Stimulated activated CD4-positive, alpha-beta T cell treated with anti-CD3 and anti-CD28 coated beads, Interleukin-2, amount 100 ng/mL, for 4 hours (primary cell): Measurements from ENCODE around the gene CA14.
A peak's percentile ranks its signal among the peaks of the same experiment; 100 is the strongest.
"Not testable (repeated sequence)": the region's sequence is repeated elsewhere in the genome, so short reads cannot be mapped to it uniquely, and the experiment has no call there.

Source experiments
- DNase-seq: peaks from one replicate; pipeline ENCODE4 v3.0.0-alpha.2; 2020; ENCODE audit warnings: low read depth

Gene CA14

GRCh38 chr1:150235852-150236613, 21.5 kb upstream of the CA14 start, which contains the start of gene ANP32E:
ANP32E (minus strand) TSS chr1:150236112; CDS start chr1:150235786, 326 bp downstream.
- peak; percentile 88 for DNase-seq

DNA sequence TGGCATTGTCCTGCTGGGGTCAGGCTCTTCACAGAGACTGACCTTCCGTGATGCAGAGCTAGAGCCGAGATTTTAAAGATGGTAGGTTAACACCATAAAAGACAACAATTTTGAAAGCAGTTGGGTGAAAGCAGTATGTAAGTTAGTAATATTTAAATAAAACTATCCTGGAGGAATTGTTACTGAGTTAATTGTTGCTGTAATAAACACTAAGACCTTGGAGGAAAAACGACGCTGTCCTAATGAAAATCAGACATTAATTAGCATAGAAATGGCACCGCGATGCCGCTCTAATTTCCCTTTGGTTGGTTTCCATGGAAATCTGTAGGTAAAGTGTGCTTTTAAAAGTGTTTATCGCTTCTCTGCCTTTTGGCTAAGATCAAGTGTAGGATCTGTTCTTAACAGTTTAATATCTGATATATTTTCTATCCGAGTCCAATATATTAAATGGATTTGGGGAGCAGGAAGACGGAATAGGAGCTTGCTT, 20.9 kb upstream of the CA14 start:
- DNase-seq: no peak

DNA sequence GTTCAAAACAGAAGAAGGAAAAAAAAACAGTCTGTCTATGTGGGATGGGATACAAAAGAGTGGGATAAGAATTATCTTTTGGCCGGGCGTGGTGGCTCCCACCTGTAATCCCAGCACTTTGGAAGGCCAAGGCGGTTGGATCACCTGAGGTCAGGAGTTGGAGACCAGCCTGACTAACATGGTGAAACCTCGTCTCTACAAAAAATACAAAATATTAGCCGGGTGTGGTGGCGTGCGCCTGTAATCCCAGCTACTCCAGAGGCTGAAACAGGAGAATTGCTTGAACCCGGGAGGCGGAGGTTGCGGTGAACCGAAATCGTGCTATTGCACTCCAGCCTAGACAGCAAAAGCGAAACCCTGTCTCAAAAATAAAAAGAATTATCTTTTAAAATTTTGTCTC, 20.4 kb upstream of the CA14 start:
- not testable (repeated sequence) for DNase-seq

DNA sequence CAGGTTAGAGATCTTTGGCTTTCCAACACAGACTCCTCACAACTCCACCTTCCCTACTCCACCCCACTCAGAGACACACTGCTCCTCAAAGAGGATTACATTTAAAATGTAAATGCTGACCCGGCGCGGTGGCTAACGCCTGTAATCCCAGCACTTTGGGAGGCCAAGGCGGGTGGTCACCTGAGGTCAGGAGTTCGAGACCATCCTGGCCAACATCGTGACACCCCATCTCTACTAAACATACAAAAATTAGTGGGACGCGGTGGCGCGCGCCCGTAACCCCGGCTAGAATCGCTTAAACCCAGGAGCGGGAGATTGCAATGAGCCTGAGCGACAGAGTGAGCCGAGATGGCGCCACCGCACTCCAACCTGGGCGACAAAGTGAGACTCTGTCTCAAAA, 19.8 kb upstream of the CA14 start:
- no peak for DNase-seq

GRCh38 chr1:150243003-150243402, 14.6 kb upstream of the CA14 start:
- DNase-seq: no peak

- no peak for DNase-seq
Observed at GRCh38 chr1:150249936-150250335, 7.6 kb upstream of the CA14 start.

GRCh38 chr1:150256198-150256553, 1.4 kb upstream of the CA14 start:
- no peak for DNase-seq

GRCh38 chr1:150256554-150257341, 826 bp upstream of the CA14 start:
- DNase-seq: no peak

DNA sequence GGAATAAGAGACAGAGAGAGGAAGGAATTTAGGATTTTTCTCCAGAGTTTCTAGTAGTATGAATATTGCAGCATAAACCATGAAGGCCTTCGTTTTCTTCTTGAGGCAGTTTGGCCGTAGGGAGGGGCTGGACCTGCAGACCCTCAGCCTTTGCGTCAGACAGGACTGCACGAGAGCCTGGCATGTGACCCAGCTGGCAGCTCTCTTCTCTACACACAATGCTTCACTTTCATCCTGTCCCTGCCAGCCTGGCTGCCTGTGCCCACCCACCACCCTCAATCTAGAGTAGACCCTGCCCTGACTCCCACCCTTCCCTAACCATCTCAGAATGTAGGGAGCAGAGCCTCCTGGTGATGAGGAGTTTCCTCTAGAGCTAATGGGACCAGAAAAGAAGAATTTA, 1.6 kb downstream of the CA14 start:
- no peak for DNase-seq

GRCh38 chr1:150259758-150260669, 2.4 kb downstream of the CA14 start:
- DNase-seq: no peak

DNA sequence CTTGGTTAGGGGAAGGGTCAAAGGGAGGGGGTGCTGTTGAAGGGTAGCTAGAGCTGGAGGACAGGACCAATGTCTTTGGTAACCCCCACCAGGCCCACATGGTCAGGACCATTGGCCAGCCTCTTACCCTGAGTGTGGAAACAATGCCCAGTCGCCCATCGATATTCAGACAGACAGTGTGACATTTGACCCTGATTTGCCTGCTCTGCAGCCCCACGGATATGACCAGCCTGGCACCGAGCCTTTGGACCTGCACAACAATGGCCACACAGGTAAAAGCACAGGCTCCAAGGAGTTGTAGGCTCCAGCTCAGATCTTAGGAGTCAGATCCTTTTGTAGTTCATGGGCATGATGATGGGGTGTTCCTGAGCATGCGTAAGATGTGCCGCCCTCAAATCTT, 3.8 kb downstream of the CA14 start:
- no peak for DNase-seq

- no peak for DNase-seq
Observed at GRCh38 chr1:150262388-150263320, 5.1 kb downstream of the CA14 start.

DNA sequence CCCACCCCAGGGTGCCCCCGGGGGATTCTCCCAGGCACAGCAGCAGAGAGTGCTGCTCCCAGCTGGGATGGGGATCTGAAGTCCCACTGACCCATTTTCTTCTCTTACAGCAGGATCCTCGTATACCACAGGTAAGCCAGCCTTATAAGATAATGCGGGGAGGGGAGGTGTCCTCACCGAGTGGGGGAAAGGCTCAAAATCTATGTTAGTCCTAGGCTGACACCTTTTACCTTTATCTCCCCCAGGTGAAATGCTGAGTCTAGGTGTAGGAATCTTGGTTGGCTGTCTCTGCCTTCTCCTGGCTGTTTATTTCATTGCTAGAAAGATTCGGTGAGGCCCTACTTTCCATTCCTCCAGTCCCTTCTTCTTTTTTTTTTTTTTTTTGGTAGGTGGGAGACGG, 6.0 kb downstream of the CA14 start:
- DNase-seq: no peak

GRCh38 chr1:150267896-150268295, 10.3 kb downstream of the CA14 start:
- no peak for DNase-seq

- DNase-seq: peak; percentile 6
Observed at GRCh38 chr1:150268340-150268704, 10.7 kb downstream of the CA14 start.

GRCh38 chr1:150268705-150269403, 11.3 kb downstream of the CA14 start, which contains the start of gene APH1A:
APH1A (minus strand) TSS chr1:150269016; CDS start chr1:150268810, 206 bp downstream.
- peak; percentile 88 for DNase-seq

DNA sequence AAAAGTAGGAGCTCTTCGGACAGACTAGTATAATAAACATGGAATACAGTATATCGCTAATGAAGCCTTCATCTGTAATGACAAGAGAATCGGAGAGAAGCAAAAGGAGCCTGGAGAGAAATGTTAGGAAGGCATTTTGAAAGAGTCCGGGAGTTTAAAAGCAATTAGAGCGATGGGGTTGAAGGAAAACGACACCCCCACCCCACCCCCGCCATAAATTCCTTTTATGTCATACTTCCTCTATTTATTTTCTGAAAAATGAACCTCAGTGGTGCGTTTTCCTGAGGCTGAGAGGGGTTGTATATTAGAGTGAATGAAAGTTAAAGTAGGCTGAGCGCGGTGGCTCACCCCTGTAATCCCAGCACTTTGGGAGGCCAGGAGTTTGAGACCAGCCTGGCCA, 11.9 kb downstream of the CA14 start:
- no peak for DNase-seq

DNA sequence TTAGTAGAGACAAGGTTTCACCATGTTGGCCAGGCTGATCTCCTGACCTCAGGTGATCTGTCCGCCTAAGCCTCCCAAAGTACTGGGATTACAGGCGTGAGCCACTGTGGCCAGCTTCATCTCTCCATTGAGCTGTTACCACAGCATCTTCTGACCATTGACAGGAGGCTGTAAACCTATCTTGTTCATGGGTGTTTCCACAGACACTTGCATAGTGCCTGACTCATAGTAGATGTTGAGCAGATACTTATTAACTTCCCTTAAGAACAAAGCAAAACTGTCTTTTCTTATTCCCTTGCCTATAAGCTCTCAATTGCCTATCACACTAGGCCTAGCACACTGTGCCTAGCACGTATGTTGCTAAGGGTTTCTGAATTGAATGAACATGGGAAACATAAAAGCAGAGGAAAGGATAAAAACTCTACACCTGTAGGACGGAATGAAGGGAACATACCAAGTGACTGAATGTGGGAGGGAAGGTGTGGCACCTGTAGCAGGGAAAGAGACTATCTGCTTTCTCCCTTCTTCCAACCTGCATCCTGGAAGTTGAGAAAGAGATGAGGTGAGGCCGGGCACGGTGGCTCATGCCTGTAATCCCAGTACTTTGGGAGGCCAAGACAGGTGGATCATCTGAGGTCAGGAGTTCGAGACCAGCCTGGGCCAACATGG, 13.9 kb downstream of the CA14 start:
- no peak for DNase-seq

DNA sequence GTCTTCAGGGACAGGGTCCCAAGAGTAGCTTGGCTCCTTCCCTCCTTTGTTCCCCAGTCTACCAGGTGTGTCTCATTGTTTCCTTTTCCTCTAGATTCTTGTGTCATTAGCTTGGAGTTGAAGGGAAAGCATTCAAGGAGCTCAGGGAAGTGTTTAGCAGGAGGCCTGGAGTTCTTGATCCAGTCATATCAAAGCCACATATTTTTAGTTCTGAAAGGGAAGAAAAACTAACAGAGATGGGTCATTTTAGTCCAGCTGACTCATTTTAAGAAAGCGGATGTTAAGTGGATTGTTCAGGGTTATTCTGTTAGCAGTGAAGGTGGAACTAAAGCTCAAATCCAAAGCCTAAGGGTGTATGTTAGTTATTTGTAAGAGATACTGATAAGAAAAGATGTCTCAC, 15.7 kb downstream of the CA14 start:
- DNase-seq: no peak
